GM12878 (cell line): ENCODE results near the gene WNT7A. TPM values are rescaled to one million over a fixed set of nuclear protein-coding genes. Genes with fewer than 3 reads are reported as not detected.

ENCODE experiments used
- ATAC-seq: fragments of 200-7000 bp; cut with Tn5 transposase; 3 replicates; pipeline ENCODE4 v1.9.1; 2020; ENCODE audit warnings: mild to moderate bottlenecking, moderate library complexity
- BruUV-seq: library from RNA; stranded (reverse); fragments of 400-500 nt; replicated peaks from 2 replicates; lab custom pipeline; 2021; lab: Mats Ljungman, UMichigan
- CTCF ChIA-PET: fragments of 300-600 bp; sonication (Branson Sonifier 250); formaldehyde crosslinking; extraction: SDS; loops from one replicate; lab custom pipeline; 2021; ENCODE audit warnings: inconsistent platforms; lab: Yijun Ruan, JAX
- POLR2A ChIA-PET: fragments of 350-600 bp; formaldehyde crosslinking; extraction: SDS; loops from one replicate; lab custom pipeline; 2021; ENCODE audit warnings: inconsistent platforms; lab: Charles Lee
- RAD21 ChIA-PET: fragments of 300-600 bp; sonication (Branson Sonifier 250); formaldehyde crosslinking; loops from one replicate; lab custom pipeline; 2023; ENCODE audit warnings: antibody characterized with exemption; ENCODE audit not compliant: unreplicated experiment; lab: Charles Lee
- SMC1A ChIA-PET: fragments of 300-600 bp; sonication (Branson Sonifier 250); formaldehyde crosslinking; loops from one replicate; lab custom pipeline; 2023; ENCODE audit not compliant: unreplicated experiment, uncharacterized antibody; lab: Charles Lee
- DNase-seq: peaks from one replicate; pipeline ENCODE4 v3.0.0-alpha.2; 2011; ENCODE audit warnings: low read depth, low spot score
- FAIRE-seq: peaks from 3 replicates; lab custom pipeline; 2011; peaks lifted over from hg19 to GRCh38; lab: Jason Lieb, UNC
- H2AFZ ChIP-seq: 2 replicates; pipeline ENCODE4 v1.6.0; 2011; ENCODE audit warnings: low read depth, low read length, control low read depth; ENCODE audit not compliant: control insufficient read depth
- H3K27ac ChIP-seq: 2 replicates; pipeline ENCODE4 v1.5.1; 2011; ENCODE audit warnings: control low read depth; ENCODE audit not compliant: control insufficient read depth, insufficient read depth
- H3K27me3 ChIP-seq, 2 experiments: replicated peaks in 1 of 2; 2 replicates each; pipeline versions ENCODE4 v1.6.0 to v1.6.1; 2011; ENCODE audit warnings: low read length in 1 of 2; ENCODE audit not compliant: control insufficient read depth in 2 of 2, insufficient read depth in 2 of 2
- H3K36me3 ChIP-seq, 2 experiments: 2 replicates each; pipeline ENCODE4 v1.5.1; 2011; ENCODE audit warnings: low read length in 1 of 2; ENCODE audit not compliant: control insufficient read depth in 2 of 2, insufficient read depth in 2 of 2
- H3K4me1 ChIP-seq: 2 replicates; pipeline ENCODE4 v1.6.1; 2011; ENCODE audit warnings: mild to moderate bottlenecking, low read length, moderate library complexity, mixed read lengths; ENCODE audit not compliant: control insufficient read depth, insufficient read depth
- H3K4me2 ChIP-seq: 2 replicates; pipeline ENCODE4 v1.6.0; 2011; ENCODE audit warnings: control low read depth; ENCODE audit not compliant: control insufficient read depth, insufficient read depth
- H3K4me3 ChIP-seq: fragments of 200-600 bp; sonication (generic); 2 replicates; pipeline ENCODE4 v1.5.1; 2016
- H3K79me2 ChIP-seq: 2 replicates; pipeline ENCODE4 v1.6.0; 2011; ENCODE audit warnings: low read length; ENCODE audit not compliant: control insufficient read depth, insufficient read depth
- H3K9ac ChIP-seq: 2 replicates; pipeline ENCODE4 v1.8.0; 2011; ENCODE audit warnings: low read length, control low read depth, mixed read lengths; ENCODE audit not compliant: control insufficient read depth, insufficient read depth
- H3K9me3 ChIP-seq: replicated peaks from 3 replicates; pipeline ENCODE4 v1.5.1; 2011; ENCODE audit warnings: mild to moderate bottlenecking, low read length; ENCODE audit not compliant: control insufficient read depth, insufficient read depth
- H4K20me1 ChIP-seq: 2 replicates; pipeline ENCODE4 v1.6.0; 2011; ENCODE audit not compliant: control insufficient read depth, insufficient read depth
- EED ChIP-seq: sonication (generic); IDR thresholded peaks from 2 replicates; pipeline ENCODE4 v1.6.1; 2016; ENCODE audit warnings: antibody characterized with exemption, low read depth
- GATAD2B ChIP-seq: fragments of 450-650 bp; conservative IDR thresholded peaks from 2 replicates; pipeline ENCODE4 v1.6.1; 2017; ENCODE audit warnings: low read depth, mild to moderate bottlenecking, moderate library complexity
- IKZF1 ChIP-seq: fragments of 450-650 bp; conservative IDR thresholded peaks from 2 replicates; pipeline ENCODE4 v1.6.1; 2017; ENCODE audit warnings: antibody characterized with exemption, mild to moderate bottlenecking
- MEF2B ChIP-seq: fragments of 450-650 bp; IDR thresholded peaks from 2 replicates; pipeline ENCODE4 v1.6.1; 2018; ENCODE audit warnings: mild to moderate bottlenecking, moderate library complexity; ENCODE audit not compliant: partially characterized antibody, poor library complexity, severe bottlenecking
- POU2F2 ChIP-seq: IDR thresholded peaks from 3 replicates; pipeline ENCODE4 v1.6.1; 2011; ENCODE audit warnings: low read depth, mild to moderate bottlenecking, low read length, borderline replicate concordance
- RAD21 ChIP-seq: IDR thresholded peaks from 2 replicates; pipeline ENCODE4 v1.6.1; 2011; ENCODE audit warnings: mild to moderate bottlenecking, low read depth, low read length, moderate library complexity; ENCODE audit not compliant: insufficient read depth
- SMAD1 ChIP-seq: fragments of 450-650 bp; IDR thresholded peaks from 2 replicates; pipeline ENCODE4 v1.6.1; 2018; ENCODE audit warnings: mild to moderate bottlenecking, low read depth; ENCODE audit not compliant: partially characterized antibody
- SMAD5 ChIP-seq: IDR thresholded peaks from 2 replicates; pipeline ENCODE4 v1.6.1; 2016; ENCODE audit warnings: antibody characterized with exemption, low read depth
- SREBF2 ChIP-seq: IDR thresholded peaks from 2 replicates; pipeline ENCODE4 v1.6.1; 2012; ENCODE audit warnings: mild to moderate bottlenecking, low read length
- YY1 ChIP-seq: IDR thresholded peaks from 2 replicates; pipeline ENCODE4 v1.6.1; 2011; ENCODE audit warnings: low read depth, mild to moderate bottlenecking, low read length
- ZNF622 ChIP-seq: fragments of 450-650 bp; IDR thresholded peaks from 2 replicates; pipeline ENCODE4 v1.6.1; 2017; ENCODE audit warnings: mild to moderate bottlenecking, inconsistent platforms
- WGBS: methylation state at CpG from one replicate; pipeline ENCODE4 v1.1.6; 2016; ENCODE audit warnings: low lambda C conversion rate; ENCODE audit not compliant: insufficient replicate concordance, insufficient coverage; ENCODE audit errors: missing lambda C conversion rate; 5-methylcytosine and 5-hydroxymethylcytosine counted together
- in situ Hi-C: fragments of 300-500 bp; cut with MboI; formaldehyde crosslinking; loops from 9 replicates; pipeline ENCODE4 v1.14.3; 2018; ENCODE audit warnings: mixed read lengths
- intact Hi-C: fragments of 100-400 bp; cut with micrococcal nuclease; formaldehyde crosslinking; loops from one replicate; pipeline ENCODE4 v1.14.2; 2022; ENCODE audit not compliant: unreplicated experiment
- polyA plus RNA-seq, 11 experiments: library from polyadenylated mRNA; depleted of rRNA in 4 of 11; unstranded in 6 of 11; stranded (reverse) in 5 of 11; fragments of >200 nt; fragmentation: Nextera tagmentation in 4 of 11; fragmentation: Illumina TruSeq in 1 of 11; extraction: Ambion mirVana in 4 of 11; extraction: Trizol in 1 of 11; gene quantifications; 1 replicate in 1 of 11; 2 replicates in 10 of 11; pipeline versions ENCODE4 v1.2.1 to v1.2.3, GENCODE V29; 2011 to 2016; ENCODE audit warnings: inconsistent platforms in 2 of 11, missing spikeins in 2 of 11, low read depth in 1 of 11
- total RNA-seq, 4 experiments: library from RNA; depleted of rRNA in 3 of 4; stranded (reverse); fragments of >200 nt in 3 of 4; fragmentation: Illumina TruSeq in 1 of 4; extraction: Trizol in 1 of 4; gene quantifications; 2 replicates each; pipeline versions ENCODE4 v1.2.1 to v1.2.3, GENCODE V29; 2013 to 2021
- TF ChIP-seq, protein P1 (sequence below): IDR thresholded peaks from 2 replicates; pipeline ENCODE4 v1.6.1; 2012; ENCODE audit warnings: low read depth, low read length, improper control_type of control experiment
- TF ChIP-seq, protein P2 (sequence below): IDR thresholded peaks from 2 replicates; pipeline ENCODE4 v1.6.1; 2011; ENCODE audit warnings: borderline replicate concordance, low read depth, mild to moderate bottlenecking, moderate library complexity, mixed read lengths, low read length; ENCODE audit not compliant: insufficient read depth; ENCODE audit errors: extremely low read length
- TF ChIP-seq, protein P3 (sequence below): IDR thresholded peaks from 2 replicates; pipeline ENCODE4 v1.6.1; 2012; ENCODE audit warnings: mild to moderate bottlenecking, low read depth, low read length
- TF ChIP-seq, protein P4 (sequence below): fragments of 450-650 bp; formaldehyde crosslinking; IDR thresholded peaks from 2 replicates; pipeline ENCODE4 v1.4.0; 2022; ENCODE audit warnings: mild to moderate bottlenecking, moderate library complexity

WNT7A gene
- total and polyA plus RNA-seq, 10 of the 15 experiments (the other 5 are each of a cell fraction or from before 2014, with no cell fraction given) = 0.08 TPM; not detected in 9

DNA sequence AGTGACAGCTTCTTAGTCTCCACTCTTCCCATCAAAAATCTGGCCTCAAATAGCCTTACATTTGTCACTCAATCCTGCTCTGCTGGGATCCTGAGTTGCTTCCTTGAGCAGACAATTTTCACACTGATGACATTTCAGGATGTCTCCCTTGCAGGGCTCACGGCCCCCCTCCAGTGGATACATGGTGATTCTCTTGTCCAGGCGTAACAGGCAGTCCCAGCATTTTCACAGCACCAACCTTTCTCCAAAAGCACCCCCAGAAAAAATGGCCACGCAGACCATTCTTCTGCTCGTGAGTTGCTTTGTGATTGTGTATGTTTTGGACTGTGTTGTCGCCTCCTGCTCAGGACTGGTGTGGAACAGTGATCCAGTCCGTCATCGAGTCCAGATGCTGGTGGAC is 47.4 kb upstream of the WNT7A start (continued):
- TF ChIP-seq, protein P1, sequence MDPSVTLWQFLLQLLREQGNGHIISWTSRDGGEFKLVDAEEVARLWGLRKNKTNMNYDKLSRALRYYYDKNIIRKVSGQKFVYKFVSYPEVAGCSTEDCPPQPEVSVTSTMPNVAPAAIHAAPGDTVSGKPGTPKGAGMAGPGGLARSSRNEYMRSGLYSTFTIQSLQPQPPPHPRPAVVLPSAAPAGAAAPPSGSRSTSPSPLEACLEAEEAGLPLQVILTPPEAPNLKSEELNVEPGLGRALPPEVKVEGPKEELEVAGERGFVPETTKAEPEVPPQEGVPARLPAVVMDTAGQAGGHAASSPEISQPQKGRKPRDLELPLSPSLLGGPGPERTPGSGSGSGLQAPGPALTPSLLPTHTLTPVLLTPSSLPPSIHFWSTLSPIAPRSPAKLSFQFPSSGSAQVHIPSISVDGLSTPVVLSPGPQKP = no peak
- TF ChIP-seq IKZF1 (no peak), MEF2B (no peak)

GRCh38 chr3:13916375-13916774 is 36.5 kb upstream of the WNT7A start:
- in situ Hi-C loops (no loop called here), intact Hi-C loops (no loop called here)
- no peak for FAIRE-seq
- Histone ChIP-seq H3K79me2 (no peaks in the 10 kb centered on the region), H3K4me2 (no peak overlapping the region), H3K4me3 (no peak overlapping the region), H3K27me3 (no peaks in the 10 kb centered on the region), H3K27ac (no peak overlapping the region), H3K4me1 (no peaks in the 10 kb centered on the region), H2AFZ (no peak overlapping the region), H3K9me3 (no peaks in the 10 kb centered on the region; the same call in 2 of the 3 replicates), H3K36me3 (no peaks in the 10 kb centered on the region), H3K9ac (no peak overlapping the region), H4K20me1 (no peaks in the 10 kb centered on the region)
- 38% methylated on average over 1 of the region's 1 CpG for WGBS
- ATAC-seq = no peak
- SMC1A ChIA-PET = no interaction called here
- RAD21 ChIA-PET = no interaction called here
- POLR2A ChIA-PET = no interaction called here
- DNase-seq = no peak
- BruUV-seq = no TSS peak
- CTCF ChIA-PET = interaction anchor here (0.9 kb wide), 1 partner anchor 20 kb away, joined by 4 read pairs; no protein-coding TSS in a partner anchor
- no peak for TF ChIP-seq POU2F2
- no peak for TF ChIP-seq SMAD5
- TF ChIP-seq, protein P2, sequence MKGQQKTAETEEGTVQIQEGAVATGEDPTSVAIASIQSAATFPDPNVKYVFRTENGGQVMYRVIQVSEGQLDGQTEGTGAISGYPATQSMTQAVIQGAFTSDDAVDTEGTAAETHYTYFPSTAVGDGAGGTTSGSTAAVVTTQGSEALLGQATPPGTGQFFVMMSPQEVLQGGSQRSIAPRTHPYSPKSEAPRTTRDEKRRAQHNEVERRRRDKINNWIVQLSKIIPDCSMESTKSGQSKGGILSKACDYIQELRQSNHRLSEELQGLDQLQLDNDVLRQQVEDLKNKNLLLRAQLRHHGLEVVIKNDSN = no peak
- TF ChIP-seq YY1 = no peak
- TF ChIP-seq EED = no peak
- no peak for TF ChIP-seq SMAD1
- TF ChIP-seq, protein P3, sequence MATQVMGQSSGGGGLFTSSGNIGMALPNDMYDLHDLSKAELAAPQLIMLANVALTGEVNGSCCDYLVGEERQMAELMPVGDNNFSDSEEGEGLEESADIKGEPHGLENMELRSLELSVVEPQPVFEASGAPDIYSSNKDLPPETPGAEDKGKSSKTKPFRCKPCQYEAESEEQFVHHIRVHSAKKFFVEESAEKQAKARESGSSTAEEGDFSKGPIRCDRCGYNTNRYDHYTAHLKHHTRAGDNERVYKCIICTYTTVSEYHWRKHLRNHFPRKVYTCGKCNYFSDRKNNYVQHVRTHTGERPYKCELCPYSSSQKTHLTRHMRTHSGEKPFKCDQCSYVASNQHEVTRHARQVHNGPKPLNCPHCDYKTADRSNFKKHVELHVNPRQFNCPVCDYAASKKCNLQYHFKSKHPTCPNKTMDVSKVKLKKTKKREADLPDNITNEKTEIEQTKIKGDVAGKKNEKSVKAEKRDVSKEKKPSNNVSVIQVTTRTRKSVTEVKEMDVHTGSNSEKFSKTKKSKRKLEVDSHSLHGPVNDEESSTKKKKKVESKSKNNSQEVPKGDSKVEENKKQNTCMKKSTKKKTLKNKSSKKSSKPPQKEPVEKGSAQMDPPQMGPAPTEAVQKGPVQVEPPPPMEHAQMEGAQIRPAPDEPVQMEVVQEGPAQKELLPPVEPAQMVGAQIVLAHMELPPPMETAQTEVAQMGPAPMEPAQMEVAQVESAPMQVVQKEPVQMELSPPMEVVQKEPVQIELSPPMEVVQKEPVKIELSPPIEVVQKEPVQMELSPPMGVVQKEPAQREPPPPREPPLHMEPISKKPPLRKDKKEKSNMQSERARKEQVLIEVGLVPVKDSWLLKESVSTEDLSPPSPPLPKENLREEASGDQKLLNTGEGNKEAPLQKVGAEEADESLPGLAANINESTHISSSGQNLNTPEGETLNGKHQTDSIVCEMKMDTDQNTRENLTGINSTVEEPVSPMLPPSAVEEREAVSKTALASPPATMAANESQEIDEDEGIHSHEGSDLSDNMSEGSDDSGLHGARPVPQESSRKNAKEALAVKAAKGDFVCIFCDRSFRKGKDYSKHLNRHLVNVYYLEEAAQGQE = no peak
- no peak for TF ChIP-seq ZNF622
- no peak for TF ChIP-seq GATAD2B
- no peak for TF ChIP-seq RAD21
- TF ChIP-seq SREBF2 = no peak
- TF ChIP-seq, protein P4, sequence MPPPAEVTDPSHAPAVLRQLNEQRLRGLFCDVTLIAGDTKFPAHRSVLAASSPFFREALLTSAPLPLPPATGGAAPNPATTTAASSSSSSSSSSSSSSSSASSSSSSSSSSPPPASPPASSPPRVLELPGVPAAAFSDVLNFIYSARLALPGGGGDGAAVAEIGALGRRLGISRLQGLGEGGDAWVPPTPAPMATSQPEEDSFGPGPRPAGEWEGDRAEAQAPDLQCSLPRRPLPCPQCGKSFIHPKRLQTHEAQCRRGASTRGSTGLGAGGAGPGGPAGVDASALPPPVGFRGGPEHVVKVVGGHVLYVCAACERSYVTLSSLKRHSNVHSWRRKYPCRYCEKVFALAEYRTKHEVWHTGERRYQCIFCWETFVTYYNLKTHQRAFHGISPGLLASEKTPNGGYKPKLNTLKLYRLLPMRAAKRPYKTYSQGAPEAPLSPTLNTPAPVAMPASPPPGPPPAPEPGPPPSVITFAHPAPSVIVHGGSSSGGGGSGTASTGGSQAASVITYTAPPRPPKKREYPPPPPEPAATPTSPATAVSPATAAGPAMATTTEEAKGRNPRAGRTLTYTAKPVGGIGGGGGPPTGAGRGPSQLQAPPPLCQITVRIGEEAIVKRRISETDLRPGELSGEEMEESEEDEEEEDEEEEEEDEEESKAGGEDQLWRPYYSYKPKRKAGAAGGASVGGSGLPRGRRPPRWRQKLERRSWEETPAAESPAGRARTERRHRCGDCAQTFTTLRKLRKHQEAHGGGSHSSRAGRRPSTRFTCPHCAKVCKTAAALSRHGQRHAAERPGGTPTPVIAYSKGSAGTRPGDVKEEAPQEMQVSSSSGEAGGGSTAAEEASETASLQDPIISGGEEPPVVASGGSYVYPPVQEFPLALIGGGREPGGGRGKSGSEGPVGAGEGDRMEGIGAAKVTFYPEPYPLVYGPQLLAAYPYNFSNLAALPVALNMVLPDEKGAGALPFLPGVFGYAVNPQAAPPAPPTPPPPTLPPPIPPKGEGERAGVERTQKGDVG (CRISPR knock-in tag) = no peak
